A549 treated with Mapracorat at 1 μM for 4 hours (cell line): ENCODE data around the gene EBNA1BP2. TPM values are rescaled to one million over a fixed set of nuclear protein-coding genes. Genes with fewer than 3 reads are reported as not detected.

ENCODE experiments used
- total RNA-seq: library from RNA; stranded (reverse); fragments of 200-300 nt; extraction: Qiagen RNA extraction; gene quantifications from 5 replicates; pipeline ENCODE4 v1.2.3, GENCODE V29; 2022

The EBNA1BP2 gene
- 178 to 195 TPM (median 180 TPM) in 5 replicates for total RNA-seq

DNA sequence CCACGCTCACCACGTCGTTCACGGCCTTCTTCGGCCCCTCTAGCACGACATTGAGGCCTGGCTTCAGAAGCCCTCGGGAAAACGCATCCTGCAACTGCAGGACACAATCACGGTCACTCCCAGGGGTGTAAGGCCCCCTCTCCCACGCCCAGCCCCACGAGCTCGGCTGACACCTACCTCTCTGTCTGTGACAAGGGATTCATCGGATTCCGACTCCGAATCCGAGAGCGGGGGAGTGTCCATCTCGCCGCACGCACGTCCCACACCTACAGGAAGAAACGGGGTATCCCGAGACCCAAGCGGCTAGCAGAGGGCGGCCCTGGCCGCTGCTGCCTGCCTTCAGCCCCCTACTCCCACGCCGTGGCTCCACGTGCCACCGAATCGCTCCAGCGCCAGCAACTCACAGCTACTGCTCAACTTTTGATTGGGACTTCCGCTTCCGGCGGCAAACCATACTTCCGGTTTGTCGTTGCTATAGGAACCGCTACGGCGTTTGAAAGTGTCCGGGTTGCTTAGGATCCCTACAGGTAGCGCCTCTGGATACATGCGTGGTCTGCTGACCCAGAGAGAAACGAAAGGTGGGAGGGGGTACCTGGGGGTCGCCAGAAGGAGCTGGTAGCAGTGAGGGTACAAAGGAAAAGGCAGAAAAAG is at the start of gene EBNA1BP2, which contains the start of gene CFAP57:
EBNA1BP2 (minus strand) TSS at position 415 of the 651 bp plus-strand sequence; CDS start at position 243, 172 bp downstream.
CFAP57 (plus strand) TSS at position 455 of the 651 bp plus-strand sequence. CDS start 424 bp downstream, outside the sequence.

Other genes with a start within 250 kb of the EBNA1BP2 start
- gene SLC2A1, start 213.4 kb downstream of the EBNA1BP2 start, total RNA-seq = 96.1 to 110 TPM (median 100 TPM) in 5 replicates
- 0.22 to 0.65 TPM (median 0.39 TPM) in 5 replicates for gene CFAP57, start within 50 bp of the EBNA1BP2 start, total RNA-seq
- gene TMEM125, start 97.7 kb upstream of the EBNA1BP2 start, total RNA-seq = not detected in 5 replicates
- gene C1orf210, start 113.3 kb upstream of the EBNA1BP2 start, total RNA-seq = not detected in 5 replicates
- gene TIE1, start 128.7 kb upstream of the EBNA1BP2 start, total RNA-seq = not detected in 5 replicates
- 0.23 TPM in 1 of 5 replicates, not detected in the others for gene MPL, start 165.5 kb upstream of the EBNA1BP2 start, total RNA-seq
- 178 to 205 TPM (median 195 TPM) in 5 replicates for gene CDC20, start 186.7 kb upstream of the EBNA1BP2 start, total RNA-seq
- gene ELOVL1, start 195.7 kb upstream of the EBNA1BP2 start, total RNA-seq = 131 to 158 TPM (median 137 TPM) in 5 replicates
- gene MED8, start 217.5 kb upstream of the EBNA1BP2 start, total RNA-seq = 34.7 to 37.6 TPM (median 36.1 TPM) in 5 replicates
- 4.8 to 9.4 TPM (median 6.5 TPM) in 5 replicates for gene SZT2, start 217.6 kb upstream of the EBNA1BP2 start, total RNA-seq